ENCODE measurements around the gene PCMTD2.
"Not testable (repeated sequence)": the region's sequence is repeated elsewhere in the genome, so short reads cannot be mapped to it uniquely, and the experiment has no call there.

PCMTD2 gene

DNA sequence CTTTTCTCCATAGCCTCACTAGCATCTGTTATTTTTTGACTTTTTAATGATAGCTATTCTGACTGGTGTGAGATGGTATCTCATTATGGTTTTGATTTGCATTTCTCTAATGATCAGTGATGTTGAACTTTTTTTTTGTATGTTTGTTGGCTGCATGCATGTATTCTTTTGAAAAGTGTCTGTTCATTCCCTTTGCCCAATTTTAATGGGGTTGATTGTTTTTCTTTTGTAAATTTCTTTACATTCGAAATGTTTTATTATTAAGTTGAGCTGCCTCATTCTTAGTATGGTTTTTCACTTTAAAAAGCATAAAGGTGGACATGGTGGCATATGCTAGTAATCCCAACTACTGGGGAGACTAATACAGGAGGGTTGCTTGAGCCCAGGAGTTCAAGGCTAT, 58.2 kb downstream of the PCMTD2 start:
- DNase-seq, result not testable (repeated sequence)

DNA sequence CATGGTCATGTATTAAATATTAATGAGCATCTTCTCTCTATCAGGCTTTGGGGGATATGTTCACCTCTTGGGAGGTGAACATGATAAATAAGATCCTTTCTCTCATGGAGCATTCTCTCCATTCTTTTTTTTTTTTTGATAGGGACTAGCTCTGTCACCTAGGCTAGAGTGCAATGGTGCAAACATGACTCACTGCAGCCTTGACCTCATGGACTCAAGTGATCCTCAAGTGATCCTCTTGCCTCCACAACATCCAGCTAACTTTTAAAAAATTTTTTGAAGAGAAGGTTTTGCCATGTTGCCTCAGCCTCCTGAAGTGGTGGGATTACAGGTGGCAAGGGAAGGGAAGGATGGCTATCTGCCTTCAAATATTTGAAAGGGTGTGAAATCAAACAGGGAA, 59.8 kb downstream of the PCMTD2 start:
- not testable (repeated sequence) for DNase-seq

DNA sequence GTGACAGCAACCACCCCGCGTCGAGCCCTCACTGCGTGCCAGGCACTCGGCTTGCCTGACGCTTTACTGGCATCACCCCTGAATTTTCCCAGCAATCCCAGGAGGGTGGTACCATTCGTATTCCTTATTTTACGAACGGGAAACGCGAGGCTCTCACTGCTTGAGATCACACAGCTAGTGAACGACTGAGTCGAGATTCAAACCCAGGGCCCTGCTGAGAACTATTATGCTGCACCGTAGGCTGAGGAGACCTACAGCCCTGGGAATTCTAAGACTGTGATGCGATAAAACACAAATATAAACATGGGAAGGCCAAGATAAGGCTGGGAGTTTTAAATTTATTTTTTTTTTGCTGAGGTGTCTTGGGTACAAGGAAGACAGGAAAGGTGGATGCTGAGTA, 60.3 kb downstream of the PCMTD2 start:
- DNase-seq, result not testable (repeated sequence)

DNA sequence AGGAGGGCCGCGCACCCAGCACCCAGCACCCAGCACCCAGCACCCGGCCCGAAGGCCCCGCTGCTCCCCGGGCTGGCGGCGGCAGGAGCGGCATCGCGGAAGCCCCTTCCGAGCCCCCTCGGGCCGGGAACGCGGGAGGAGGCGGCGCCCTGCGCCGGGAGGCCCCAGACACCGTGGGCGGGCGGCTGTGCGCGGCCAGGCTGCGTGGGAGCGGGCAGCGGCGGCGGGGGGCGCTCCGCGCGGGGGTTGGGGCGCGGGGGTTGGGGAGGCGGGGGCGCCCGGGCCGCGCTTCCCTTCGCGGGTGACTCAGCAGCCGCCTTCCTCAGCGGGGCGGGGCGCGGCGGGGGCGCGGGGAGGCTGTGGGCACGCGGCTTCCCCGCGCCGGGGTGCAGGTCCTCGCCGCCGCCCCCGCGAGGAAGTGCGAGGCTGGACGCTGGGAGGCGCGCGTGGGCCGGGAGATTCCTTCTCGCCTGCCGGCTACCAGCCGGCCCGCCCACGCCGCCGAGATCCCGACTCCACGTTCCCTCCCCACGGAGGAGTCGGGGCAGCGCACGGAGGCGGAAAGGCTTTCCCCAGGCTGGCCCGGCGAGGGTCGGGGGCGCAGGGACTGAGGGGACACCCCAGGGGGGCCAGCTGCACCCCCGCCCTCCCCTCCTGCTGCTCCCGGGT, 61.0 kb downstream of the PCMTD2 start:
- not testable (repeated sequence) for DNase-seq

DNA sequence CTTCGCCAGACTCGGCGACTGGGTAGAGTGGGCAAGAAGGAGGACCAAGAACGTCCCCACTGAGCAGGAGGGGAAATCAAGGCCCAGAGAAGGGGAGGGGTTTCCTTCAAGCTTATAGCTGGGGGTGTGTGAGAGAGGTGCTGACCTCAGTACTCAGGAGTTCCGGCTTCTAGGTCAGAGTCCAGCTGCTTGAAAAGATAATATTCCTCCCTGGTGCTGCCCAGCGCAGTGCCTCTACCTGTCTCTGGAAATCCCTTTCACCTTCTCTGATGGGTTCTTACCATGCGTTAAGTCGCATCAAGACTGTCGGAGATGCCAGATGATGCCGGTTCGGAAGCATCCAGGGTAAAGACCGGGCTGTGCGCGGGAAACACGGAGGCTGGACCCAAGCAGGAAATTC, 61.8 kb downstream of the PCMTD2 start:
- not testable (repeated sequence) for DNase-seq

DNA sequence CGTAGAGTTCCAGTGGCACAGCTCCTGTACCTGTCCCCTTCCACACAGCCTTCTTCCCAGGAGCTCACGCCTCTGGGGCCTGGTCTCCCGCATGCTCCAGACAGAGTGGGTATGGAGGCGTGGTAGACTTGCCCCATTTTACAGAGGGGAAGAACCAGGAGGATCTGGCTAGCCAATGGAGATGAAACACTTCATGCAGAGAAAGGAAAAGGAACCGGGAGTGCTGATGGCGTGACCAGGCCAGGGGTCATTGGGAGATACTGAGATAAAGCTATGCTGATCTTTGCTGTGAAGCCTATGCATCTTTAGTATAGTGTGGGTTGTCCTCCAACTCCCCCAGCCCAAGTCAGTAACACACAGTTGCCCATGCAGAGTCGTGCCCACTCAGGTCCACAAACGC, 62.5 kb downstream of the PCMTD2 start:
- not testable (repeated sequence) for DNase-seq

DNA sequence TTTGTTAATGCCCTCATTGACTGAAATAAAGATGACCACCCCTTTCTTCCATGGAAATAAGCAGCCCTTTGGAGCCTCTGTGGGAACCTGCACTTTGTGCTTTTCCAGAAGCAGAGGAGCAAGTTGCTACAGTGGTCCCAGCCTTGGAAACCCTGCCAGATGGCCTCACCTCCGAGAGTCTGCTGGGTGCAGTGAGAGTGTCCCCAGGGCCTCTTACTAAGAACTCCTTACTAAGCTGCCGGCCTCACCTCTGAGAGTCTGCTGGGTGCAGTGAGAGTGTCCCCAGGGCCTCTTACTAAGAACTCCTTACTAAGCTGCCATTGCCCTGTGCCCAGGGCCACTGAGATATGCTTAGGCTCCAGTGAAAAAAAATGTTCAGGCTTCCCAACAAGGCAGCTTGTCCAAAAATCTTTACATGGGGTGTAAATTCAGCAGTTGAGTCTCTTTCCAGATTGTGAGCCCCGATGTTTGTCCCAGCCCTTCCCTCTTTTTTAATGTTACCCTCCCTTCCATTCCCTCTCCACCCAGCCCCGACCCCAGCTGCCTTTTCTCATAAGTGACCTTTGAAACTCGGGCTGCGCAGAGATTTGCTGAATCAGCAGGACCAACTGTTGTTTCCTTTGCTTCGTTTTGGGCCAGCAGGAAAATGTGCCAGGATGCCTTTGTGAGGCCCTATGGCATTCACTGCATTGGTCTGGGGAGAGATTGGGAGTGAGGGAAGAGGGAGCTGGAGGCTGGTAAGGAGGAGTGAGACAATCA, 66.7 kb downstream of the PCMTD2 start:
- DNase-seq, result not testable (repeated sequence)

Data from CD4-positive, alpha-beta T cell treated with Interleukin-17A for 1 hour (primary cell).